HepG2 (cell line): Measurements from ENCODE around the gene BCL2L2. TPM values are rescaled to one million over a fixed set of nuclear protein-coding genes. Genes with fewer than 3 reads are reported as not detected.

Experiments
- ADNP ChIP-seq: sonication (generic); formaldehyde crosslinking; IDR thresholded peaks from 2 replicates; pipeline ENCODE4 v1.4.0; 2020; ENCODE audit warnings: missing genetic modification reagents
- SMARCC2 ChIP-seq: fragments of 450-650 bp; IDR thresholded peaks from 2 replicates; pipeline ENCODE4 v1.6.1; 2017; ENCODE audit warnings: antibody characterized with exemption, mild to moderate bottlenecking
- ZFP90 ChIP-seq: sonication (generic); formaldehyde crosslinking; IDR thresholded peaks from 2 replicates; pipeline ENCODE4 v1.8.0; 2022; ENCODE audit warnings: missing genetic modification reagents, mild to moderate bottlenecking, inconsistent platforms, borderline replicate concordance
- ZNF20 ChIP-seq: sonication (generic); formaldehyde crosslinking; IDR thresholded peaks from 2 replicates; pipeline ENCODE4 v1.4.0; 2020; ENCODE audit warnings: mild to moderate bottlenecking, moderate library complexity, missing genetic modification reagents
- polyA plus RNA-seq, 8 experiments: library from polyadenylated mRNA; depleted of rRNA in 3 of 8; stranded (reverse) in 7 of 8; unstranded in 1 of 8; fragments of >200 nt; fragmentation: Illumina TruSeq in 4 of 8; extraction: Trizol in 4 of 8; gene quantifications; 2 replicates each; pipeline versions ENCODE4 v1.2.1 to v1.2.3, GENCODE V29; 2011 to 2016; ENCODE audit warnings: low read depth in 4 of 8, missing spikeins in 1 of 8, mixed read lengths in 1 of 8; ENCODE audit not compliant: insufficient read depth in 1 of 8
- total RNA-seq, 5 experiments: library from RNA; depleted of rRNA; stranded (reverse); fragments of >200 nt; fragmentation: Illumina TruSeq; extraction: Trizol; gene quantifications; 2 replicates each; pipeline ENCODE4 v1.2.3, GENCODE V29; 2016; ENCODE audit warnings: low read depth in 1 of 5
- TF ChIP-seq, protein P1 (sequence below): sonication (generic); formaldehyde crosslinking; IDR thresholded peaks from 2 replicates; pipeline ENCODE4 v1.4.0; 2020; ENCODE audit warnings: mild to moderate bottlenecking, missing genetic modification reagents
- TF ChIP-seq, protein P2 (sequence below), 2 experiments: fragments of 450-650 bp in 1 of 2; sonication (generic) in 1 of 2; formaldehyde crosslinking in 1 of 2; IDR thresholded peaks; 2 replicates each; pipeline versions ENCODE4 v1.6.1 to v1.8.0; 2016 to 2022; ENCODE audit warnings: antibody characterized with exemption in 1 of 2, mild to moderate bottlenecking in 1 of 2, missing genetic modification reagents in 1 of 2

Gene BCL2L2
- total and polyA plus RNA-seq, 2 of the 13 experiments (the other 11 are each of a cell fraction or from before 2014, with no cell fraction given), result 28.1 to 49.8 TPM

DNA sequence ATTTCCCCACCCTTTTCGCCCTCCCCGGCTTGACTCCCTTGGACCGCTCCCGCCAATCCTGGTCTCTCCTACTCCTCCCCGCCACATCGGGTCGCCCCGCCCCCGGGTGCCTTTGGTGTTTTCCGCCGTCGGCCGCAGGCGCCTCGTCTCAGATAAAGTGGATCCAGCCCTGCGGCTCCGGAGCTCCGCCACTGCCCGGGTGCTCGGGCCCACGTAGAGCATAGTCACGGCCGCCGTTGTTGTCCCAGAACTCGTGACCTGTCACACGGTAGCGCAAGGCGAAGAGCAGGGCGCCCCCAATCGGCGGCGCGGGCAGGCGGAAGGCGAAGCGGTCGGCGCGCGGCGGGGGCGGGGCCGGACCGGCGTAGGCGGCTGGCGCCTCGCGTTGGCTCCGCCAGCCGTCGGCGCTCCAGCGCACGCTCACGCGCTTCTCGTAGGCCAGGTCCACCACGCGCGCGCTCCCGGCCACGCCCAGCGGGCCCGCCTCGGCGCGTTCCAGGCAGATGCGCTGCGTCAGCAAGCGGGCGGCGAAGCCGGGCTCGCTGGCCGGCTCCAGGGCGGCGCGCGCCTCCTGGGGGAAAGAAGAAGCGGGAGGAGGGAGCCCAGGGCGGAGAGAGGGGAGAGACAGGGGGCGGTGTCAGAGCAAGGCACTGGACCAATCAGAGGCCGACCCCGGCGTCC is 5.2 kb upstream of the BCL2L2 start (continued):
- TF ChIP-seq, protein P1, sequence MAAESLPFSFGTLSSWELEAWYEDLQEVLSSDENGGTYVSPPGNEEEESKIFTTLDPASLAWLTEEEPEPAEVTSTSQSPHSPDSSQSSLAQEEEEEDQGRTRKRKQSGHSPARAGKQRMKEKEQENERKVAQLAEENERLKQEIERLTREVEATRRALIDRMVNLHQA, result peak; percentile 89; the same call in 1 of the 2 replicates
- no peak for TF ChIP-seq SMARCC2
- TF ChIP-seq ADNP (CRISPR knock-in tag), result peak; percentile 97
- TF ChIP-seq ZFP90 (CRISPR knock-in tag), result no peak; the same call in 1 of the 2 replicates
- TF ChIP-seq ZNF20 (CRISPR knock-in tag), result peak; percentile 28; the same call in 1 of the 2 replicates
- TF ChIP-seq, protein P2, sequence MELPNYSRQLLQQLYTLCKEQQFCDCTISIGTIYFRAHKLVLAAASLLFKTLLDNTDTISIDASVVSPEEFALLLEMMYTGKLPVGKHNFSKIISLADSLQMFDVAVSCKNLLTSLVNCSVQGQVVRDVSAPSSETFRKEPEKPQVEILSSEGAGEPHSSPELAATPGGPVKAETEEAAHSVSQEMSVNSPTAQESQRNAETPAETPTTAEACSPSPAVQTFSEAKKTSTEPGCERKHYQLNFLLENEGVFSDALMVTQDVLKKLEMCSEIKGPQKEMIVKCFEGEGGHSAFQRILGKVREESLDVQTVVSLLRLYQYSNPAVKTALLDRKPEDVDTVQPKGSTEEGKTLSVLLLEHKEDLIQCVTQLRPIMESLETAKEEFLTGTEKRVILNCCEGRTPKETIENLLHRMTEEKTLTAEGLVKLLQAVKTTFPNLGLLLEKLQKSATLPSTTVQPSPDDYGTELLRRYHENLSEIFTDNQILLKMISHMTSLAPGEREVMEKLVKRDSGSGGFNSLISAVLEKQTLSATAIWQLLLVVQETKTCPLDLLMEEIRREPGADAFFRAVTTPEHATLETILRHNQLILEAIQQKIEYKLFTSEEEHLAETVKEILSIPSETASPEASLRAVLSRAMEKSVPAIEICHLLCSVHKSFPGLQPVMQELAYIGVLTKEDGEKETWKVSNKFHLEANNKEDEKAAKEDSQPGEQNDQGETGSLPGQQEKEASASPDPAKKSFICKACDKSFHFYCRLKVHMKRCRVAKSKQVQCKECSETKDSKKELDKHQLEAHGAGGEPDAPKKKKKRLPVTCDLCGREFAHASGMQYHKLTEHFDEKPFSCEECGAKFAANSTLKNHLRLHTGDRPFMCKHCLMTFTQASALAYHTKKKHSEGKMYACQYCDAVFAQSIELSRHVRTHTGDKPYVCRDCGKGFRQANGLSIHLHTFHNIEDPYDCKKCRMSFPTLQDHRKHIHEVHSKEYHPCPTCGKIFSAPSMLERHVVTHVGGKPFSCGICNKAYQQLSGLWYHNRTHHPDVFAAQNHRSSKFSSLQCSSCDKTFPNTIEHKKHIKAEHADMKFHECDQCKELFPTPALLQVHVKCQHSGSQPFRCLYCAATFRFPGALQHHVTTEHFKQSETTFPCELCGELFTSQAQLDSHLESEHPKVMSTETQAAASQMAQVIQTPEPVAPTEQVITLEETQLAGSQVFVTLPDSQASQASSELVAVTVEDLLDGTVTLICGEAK (IDR thresholded peaks at IDR 0.05), result no peak
- TF ChIP-seq, protein P2 (CRISPR knock-in tag; IDR thresholded peaks at IDR 0.05), result no peak; the same call in 1 of the 2 replicates
